Measurements from ENCODE around the gene ADGRG6.

The ADGRG6 gene

DNA sequence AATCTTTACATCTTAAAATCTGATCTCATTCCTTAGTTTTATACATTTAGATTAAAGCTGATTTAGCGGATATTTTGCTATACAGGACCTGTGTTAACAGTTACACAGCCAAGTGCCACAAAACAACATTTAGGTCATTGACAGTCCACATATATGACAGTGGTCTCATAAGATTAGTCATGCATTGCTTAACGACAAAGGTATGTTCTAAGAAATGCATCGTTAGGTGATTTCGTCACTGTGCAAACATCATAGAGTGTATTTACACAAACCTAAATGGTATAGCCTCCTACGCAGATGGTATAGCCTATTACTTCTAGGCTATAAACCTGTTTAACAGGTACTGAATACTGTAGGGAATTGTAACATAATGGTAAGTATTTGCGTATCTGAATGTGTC is 21.6 kb downstream of the ADGRG6 start:
- Mint-ChIP-seq H3K9me3 (no peaks in the 10 kb centered on the region), H3K4me3 (no peak overlapping the region), H3K4me1 (no peaks in the 10 kb centered on the region), H3K27me3 (peaks cover 9% of the 10 kb centered on the region), H3K27ac (no peak overlapping the region), H3K36me3 (no peaks in the 10 kb centered on the region)
- no peak for ATAC-seq

DNA sequence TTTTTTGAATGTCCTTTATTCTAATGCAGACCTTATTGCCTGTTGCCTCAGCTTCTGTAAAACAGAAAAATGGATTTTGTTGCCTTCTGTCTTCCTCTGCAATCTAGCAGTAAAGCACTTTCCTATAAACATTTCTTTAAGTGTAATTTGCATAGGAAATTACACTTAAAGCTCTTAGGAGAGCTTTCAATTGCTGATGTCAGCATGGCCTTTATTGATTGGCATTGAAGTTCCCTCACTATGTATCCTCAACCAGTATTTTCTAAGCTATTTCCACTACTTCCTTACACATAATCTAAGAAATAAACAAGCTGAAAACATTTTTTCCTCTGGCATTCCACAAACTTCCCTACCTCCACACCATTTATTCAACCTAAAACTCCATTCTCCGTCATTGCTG is 22.3 kb downstream of the ADGRG6 start:
- H3K36me3 Mint-ChIP-seq, result no peaks in the 10 kb centered on the region
- no peak for ATAC-seq
- H3K4me1 Mint-ChIP-seq, result no peaks in the 10 kb centered on the region
- peaks cover 9% of the 10 kb centered on the region for H3K27me3 Mint-ChIP-seq
- H3K9me3 Mint-ChIP-seq, result no peaks in the 10 kb centered on the region
- no peak overlapping the region for H3K27ac Mint-ChIP-seq
- H3K4me3 Mint-ChIP-seq, result no peak overlapping the region

DNA sequence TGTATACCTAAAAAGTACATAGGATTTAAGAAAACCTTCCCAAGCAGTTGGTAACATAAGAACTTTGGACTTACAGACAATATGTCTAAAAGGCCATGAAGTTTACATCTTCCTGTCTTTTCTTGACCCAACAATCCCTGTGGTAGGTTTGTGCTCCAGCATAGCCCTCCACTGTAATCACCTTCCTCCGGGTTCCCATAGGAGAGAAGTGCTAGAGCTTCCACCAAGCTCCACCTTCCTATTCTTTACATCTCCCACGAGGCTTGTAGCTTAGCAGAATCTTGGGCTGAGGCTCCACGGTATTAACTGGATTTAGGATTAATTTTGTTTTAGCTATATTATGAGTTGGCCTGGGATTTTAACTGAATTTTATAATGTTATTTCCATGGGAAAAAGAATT is 23.3 kb downstream of the ADGRG6 start:
- no peak overlapping the region for H3K4me3 Mint-ChIP-seq
- H3K36me3 Mint-ChIP-seq, result no peaks in the 10 kb centered on the region
- H3K4me1 Mint-ChIP-seq, result no peaks in the 10 kb centered on the region
- no peak for ATAC-seq
- no peaks in the 10 kb centered on the region for H3K9me3 Mint-ChIP-seq
- H3K27ac Mint-ChIP-seq, result no peak overlapping the region
- peaks cover 9% of the 10 kb centered on the region for H3K27me3 Mint-ChIP-seq

DNA sequence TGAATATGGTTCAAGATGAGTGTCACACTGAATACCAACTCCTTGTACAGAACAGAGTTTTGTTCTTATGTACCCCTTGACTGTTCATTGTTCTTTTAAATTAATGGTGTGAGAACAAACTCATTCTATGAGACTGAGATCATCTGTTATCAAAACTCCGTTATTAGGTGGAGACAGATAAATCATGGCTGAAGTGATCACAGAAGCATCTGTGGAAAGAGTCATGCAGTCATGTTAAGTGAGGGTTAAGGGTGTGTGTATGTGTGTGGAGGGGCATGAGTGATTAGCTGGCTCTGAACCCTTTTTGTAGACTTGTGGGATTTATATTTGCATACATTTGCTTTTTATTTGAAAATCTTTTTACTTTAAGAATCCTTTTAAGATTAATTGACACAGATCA is 24.7 kb downstream of the ADGRG6 start:
- H3K36me3 Mint-ChIP-seq, result no peaks in the 10 kb centered on the region

DNA sequence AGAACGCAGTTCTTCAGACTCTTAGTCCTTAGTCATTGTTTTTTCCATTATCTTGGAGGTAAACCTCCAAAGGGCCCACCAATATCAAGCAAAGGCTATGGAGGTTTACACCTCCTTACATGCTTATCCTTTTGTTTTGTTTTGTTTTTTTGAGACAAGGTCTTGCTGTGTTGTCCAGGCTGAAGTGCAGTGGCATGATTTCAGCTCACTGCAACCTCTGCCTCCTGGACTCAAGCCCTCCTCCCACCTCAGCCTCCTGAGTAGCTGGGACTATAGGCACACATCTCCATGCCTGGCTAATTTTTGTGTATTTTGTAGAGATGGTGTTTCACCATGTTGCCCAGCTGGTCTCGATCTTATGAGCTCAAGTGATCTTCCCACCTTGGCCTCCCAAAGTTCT is 26.3 kb downstream of the ADGRG6 start:
- no peaks in the 10 kb centered on the region for H3K4me1 Mint-ChIP-seq
- ATAC-seq, result no peak
- H3K36me3 Mint-ChIP-seq, result no peaks in the 10 kb centered on the region
- peaks cover 9% of the 10 kb centered on the region for H3K27me3 Mint-ChIP-seq
- no peaks in the 10 kb centered on the region for H3K9me3 Mint-ChIP-seq
- no peak overlapping the region for H3K27ac Mint-ChIP-seq
- H3K4me3 Mint-ChIP-seq, result no peak overlapping the region

More for the DNA sequence above, 24.7 kb downstream of the ADGRG6 start:
- Mint-ChIP-seq H3K27ac (no peak overlapping the region), H3K9me3 (no peaks in the 10 kb centered on the region), H3K27me3 (peaks cover 9% of the 10 kb centered on the region), H3K4me1 (no peaks in the 10 kb centered on the region), H3K4me3 (no peak overlapping the region)
- ATAC-seq, result no peak

DNA sequence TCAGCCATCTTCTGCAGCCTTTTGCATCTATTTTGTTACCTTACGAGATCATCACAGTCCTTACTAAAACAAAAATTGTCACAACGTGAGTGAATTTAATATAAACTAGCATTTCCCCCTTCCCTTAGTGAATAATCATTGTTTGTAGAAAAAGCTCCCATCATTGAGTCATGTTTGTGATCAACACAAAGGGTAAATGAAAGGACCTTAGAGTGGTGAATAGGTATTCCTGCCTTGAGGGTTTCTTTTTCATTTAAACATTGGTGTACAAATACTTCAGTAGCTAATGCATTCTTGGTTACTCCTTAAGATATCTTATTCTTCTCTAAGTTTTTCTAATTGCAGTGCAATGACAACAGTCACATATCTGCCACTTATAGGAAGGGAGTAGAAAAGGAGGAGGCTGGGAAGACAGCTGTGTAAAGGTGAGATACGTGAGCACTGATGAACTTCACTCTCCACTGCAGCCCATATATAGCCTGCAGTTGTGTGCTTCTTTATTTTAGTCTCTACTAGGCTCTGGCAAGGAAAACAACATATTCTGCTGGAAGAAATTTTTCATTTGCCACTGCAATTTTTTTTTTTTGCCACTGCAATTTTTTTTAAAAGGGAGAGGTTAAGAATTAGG is 27.8 kb downstream of the ADGRG6 start:
- Mint-ChIP-seq H3K9me3 (no peaks in the 10 kb centered on the region), H3K36me3 (no peaks in the 10 kb centered on the region), H3K4me3 (no peak overlapping the region), H3K4me1 (no peaks in the 10 kb centered on the region), H3K27ac (no peak overlapping the region), H3K27me3 (peaks cover 9% of the 10 kb centered on the region)
- no peak for ATAC-seq

DNA sequence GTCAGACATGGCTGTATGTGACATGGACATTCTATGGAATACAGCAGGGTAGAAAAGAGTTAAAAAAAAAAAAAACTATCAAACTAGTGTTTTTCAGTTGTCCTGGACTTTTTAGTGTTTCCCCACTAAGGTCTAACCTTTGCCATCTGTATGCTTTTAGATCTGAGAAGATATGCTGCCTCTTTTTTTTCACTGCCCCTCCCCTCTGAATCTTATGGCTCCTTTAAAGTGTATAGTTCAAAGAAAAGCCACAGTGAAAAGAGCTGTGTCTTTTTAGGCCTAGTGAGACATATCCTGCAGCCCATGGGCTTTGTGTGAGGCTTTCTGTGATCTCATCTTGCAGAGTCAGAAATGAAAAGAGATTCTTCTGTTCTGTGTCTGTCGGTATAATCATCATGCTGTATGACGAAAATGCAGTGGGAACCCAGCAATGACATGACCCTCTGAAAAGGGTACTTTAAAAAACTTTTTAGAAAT is 29.3 kb downstream of the ADGRG6 start:
- no peaks in the 10 kb centered on the region for H3K4me1 Mint-ChIP-seq
- no peaks in the 10 kb centered on the region for H3K9me3 Mint-ChIP-seq
- H3K4me3 Mint-ChIP-seq, result no peak overlapping the region
- no peaks in the 10 kb centered on the region for H3K36me3 Mint-ChIP-seq
- H3K27ac Mint-ChIP-seq, result no peak overlapping the region
- peaks cover 9% of the 10 kb centered on the region for H3K27me3 Mint-ChIP-seq
- no peak for ATAC-seq

DNA sequence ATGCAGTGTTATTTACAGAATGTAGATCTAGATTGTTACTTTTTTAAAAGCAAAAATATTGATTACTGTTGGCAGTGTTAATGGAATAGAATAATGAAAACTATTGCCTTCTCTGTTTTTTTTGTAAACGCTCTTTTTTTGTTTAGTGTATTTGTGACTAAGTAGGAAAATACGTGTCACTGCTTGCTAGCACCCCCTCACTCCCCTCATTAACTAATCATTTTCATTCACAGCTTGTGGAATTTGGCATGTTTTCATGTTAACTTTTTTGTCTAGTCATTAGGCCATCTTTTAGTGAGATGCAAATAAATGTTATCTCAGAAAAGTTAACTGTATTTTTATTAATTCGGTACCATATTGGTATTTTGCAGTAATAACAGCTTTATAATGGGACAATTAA is 29.8 kb downstream of the ADGRG6 start:
- Mint-ChIP-seq H3K4me3 (no peak overlapping the region), H3K36me3 (no peaks in the 10 kb centered on the region), H3K27me3 (peaks cover 9% of the 10 kb centered on the region), H3K27ac (no peak overlapping the region), H3K9me3 (no peaks in the 10 kb centered on the region), H3K4me1 (no peaks in the 10 kb centered on the region)
- ATAC-seq, result no peak

DNA sequence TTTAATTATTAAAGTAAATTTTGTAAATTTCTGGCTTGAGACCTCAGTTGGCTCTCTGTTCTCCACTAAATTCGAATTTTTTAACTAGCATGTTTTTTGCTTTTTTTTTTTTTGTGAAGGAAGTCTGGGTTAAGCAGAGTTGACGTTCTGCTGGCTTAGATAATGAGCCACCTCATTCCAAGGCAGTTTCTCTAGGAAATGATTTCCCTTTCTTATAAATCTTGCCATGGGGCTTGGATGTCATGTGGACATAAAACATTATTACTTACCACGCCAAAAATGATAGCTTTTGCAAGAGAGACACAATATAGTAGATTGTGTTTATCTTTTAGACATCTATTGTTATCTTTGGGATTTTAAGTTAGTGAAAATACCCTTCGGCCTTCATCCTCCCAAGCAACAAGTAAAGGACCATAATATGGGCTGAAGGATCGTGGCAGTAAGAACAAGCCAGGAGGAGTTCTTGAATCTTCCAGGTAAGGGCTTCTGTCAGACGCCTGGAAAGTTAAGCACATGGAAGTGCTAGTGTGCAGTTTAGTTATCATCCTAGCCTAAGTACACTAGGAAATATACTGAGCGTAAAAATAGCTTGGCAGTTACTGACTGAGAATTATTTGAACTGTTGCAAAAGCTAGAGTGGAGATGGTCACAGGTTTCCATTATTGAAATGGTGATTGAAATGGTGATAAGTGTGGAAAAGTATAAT is 30.7 kb downstream of the ADGRG6 start:
- no peaks in the 10 kb centered on the region for H3K36me3 Mint-ChIP-seq
- no peaks in the 10 kb centered on the region for H3K4me1 Mint-ChIP-seq
- H3K27ac Mint-ChIP-seq, result no peak overlapping the region
- peaks cover 5% of the 10 kb centered on the region for H3K27me3 Mint-ChIP-seq
- no peak overlapping the region for H3K4me3 Mint-ChIP-seq
- no peaks in the 10 kb centered on the region for H3K9me3 Mint-ChIP-seq
- no peak for ATAC-seq

DNA sequence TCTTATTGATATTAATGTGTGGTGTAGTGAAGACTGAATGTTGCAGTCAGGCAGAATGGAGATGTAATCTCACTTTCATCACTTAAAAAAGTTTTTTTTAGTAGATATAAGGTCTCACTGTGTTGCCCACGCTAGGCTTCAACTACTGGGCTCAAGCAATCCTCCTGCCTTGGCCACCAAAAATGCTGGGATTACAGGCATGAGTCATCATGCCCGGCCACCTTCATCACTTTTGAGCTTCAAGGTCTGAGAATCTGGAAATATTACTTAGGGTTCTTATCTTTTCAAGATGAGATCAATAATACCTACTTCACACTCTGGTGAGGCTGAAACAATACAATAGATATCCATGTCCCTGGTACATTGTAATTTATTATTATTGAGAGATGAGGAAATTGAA is 31.6 kb downstream of the ADGRG6 start:
- no peaks in the 10 kb centered on the region for H3K36me3 Mint-ChIP-seq
- no peaks in the 10 kb centered on the region for H3K4me1 Mint-ChIP-seq
- no peak overlapping the region for H3K4me3 Mint-ChIP-seq
- H3K9me3 Mint-ChIP-seq, result no peaks in the 10 kb centered on the region
- no peak overlapping the region for H3K27ac Mint-ChIP-seq
- H3K27me3 Mint-ChIP-seq, result no peaks in the 10 kb centered on the region
- ATAC-seq, result no peak

DNA sequence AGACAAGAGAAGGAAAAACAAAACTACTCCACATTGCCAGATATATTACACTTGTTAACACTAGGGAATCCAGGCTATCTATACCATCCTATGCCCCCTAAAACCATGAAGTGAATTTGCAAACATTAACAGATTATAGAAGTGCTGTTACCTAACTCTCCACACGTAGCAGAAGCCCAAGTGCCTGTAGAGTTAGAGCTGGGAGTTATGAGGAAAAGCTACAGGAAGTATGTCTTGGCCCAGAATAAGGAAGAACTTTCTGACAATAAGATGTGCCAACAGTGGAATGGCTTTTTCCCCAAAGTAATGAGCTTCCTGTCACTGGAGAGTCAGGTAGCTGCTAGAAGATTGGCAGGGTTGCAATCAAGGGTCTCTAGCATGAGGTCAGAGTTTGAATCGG is 32.5 kb downstream of the ADGRG6 start:
- Mint-ChIP-seq H3K4me3 (no peak overlapping the region), H3K27ac (no peak overlapping the region), H3K4me1 (no peaks in the 10 kb centered on the region), H3K9me3 (no peaks in the 10 kb centered on the region), H3K36me3 (no peaks in the 10 kb centered on the region), H3K27me3 (no peaks in the 10 kb centered on the region)
- no peak for ATAC-seq

DNA sequence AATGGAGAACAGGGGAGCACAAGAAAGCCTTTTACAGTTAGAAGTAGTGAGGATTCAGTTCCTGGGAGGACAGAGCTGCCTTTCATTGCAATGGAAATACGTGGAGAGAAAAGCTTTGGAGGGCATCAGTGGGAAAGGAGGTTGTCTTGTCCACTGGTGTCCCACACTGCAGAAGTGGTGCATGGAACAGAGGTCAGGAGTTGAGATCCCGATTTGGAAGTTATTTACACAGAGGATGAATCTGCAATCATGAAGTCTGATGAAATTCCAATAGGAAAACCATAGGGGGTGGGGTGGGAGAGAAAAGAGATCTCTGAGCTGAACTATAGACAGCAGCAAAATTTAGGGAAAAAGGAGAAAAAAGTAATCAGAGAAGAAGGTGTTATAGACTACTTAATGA is 33.6 kb downstream of the ADGRG6 start:
- Mint-ChIP-seq H3K9me3 (no peaks in the 10 kb centered on the region), H3K27ac (no peak overlapping the region), H3K36me3 (no peaks in the 10 kb centered on the region), H3K27me3 (no peaks in the 10 kb centered on the region), H3K4me3 (no peak overlapping the region), H3K4me1 (no peaks in the 10 kb centered on the region)
- ATAC-seq, result no peak

DNA sequence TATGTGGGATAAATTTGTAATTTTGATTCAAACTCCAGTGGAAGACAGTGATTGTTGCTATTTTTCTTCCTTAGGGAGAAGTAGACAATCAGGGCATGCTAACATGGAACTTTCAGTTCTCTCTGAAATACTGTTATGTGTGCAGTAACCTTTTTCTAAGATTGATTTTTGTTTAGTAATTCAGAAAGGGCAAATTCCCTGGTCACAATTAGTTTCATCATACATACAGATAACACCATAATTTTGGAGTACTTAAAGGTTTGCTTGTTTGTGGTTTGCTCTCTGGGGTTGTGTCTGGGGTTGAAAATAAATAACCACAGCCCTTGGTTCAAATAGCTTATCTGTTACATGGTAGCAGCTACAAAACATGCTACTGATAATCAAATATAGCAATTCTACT is 34.4 kb downstream of the ADGRG6 start:
- no peak overlapping the region for H3K4me3 Mint-ChIP-seq
- H3K27ac Mint-ChIP-seq, result no peak overlapping the region
- no peaks in the 10 kb centered on the region for H3K4me1 Mint-ChIP-seq
- no peaks in the 10 kb centered on the region for H3K36me3 Mint-ChIP-seq
- no peaks in the 10 kb centered on the region for H3K9me3 Mint-ChIP-seq
- no peak for ATAC-seq
- no peaks in the 10 kb centered on the region for H3K27me3 Mint-ChIP-seq

DNA sequence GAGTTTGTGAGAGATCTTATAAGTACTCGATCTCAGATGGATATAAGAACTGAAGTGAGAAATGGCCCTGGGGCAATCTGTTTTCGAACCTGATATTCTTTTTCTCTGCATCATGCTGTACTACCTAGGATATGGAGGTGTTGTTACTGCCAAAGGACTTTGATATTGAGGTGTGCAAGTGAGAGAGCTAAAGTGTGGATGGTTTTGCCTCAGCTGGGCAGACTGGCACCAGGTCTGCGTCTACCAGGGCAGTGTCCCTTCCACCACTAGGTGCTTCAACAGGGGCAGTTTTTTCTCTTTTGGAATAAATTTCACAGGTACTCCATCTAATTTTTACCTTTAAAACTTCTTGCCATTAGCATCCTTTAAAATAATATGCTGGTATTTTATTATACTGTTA is 35.0 kb downstream of the ADGRG6 start:
- Mint-ChIP-seq H3K27ac (no peak overlapping the region), H3K4me1 (no peaks in the 10 kb centered on the region), H3K36me3 (no peaks in the 10 kb centered on the region), H3K27me3 (no peaks in the 10 kb centered on the region), H3K4me3 (no peak overlapping the region), H3K9me3 (no peaks in the 10 kb centered on the region)
- no peak for ATAC-seq

DNA sequence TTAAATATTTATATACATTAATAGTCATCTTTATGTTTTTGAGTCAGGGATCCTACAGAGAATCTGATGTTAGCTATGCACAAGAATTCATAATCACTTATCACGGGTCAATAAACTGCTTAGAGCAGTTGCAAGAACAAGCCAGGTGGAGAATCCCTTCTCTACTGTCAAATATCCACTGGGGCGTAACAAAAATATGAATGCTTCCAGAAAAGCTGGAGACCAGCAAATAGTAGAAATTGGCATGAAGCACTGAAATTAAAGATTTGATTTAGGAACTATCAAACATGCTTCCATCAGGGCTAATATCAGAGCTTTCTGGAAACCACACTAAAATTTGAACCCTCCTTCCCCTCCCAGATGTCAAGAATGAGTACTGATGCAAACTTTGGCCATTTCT is 37.3 kb downstream of the ADGRG6 start:
- Mint-ChIP-seq H3K9me3 (no peaks in the 10 kb centered on the region), H3K27me3 (no peaks in the 10 kb centered on the region), H3K4me3 (no peak overlapping the region), H3K36me3 (no peaks in the 10 kb centered on the region), H3K27ac (no peak overlapping the region), H3K4me1 (no peaks in the 10 kb centered on the region)
- no peak for ATAC-seq

DNA sequence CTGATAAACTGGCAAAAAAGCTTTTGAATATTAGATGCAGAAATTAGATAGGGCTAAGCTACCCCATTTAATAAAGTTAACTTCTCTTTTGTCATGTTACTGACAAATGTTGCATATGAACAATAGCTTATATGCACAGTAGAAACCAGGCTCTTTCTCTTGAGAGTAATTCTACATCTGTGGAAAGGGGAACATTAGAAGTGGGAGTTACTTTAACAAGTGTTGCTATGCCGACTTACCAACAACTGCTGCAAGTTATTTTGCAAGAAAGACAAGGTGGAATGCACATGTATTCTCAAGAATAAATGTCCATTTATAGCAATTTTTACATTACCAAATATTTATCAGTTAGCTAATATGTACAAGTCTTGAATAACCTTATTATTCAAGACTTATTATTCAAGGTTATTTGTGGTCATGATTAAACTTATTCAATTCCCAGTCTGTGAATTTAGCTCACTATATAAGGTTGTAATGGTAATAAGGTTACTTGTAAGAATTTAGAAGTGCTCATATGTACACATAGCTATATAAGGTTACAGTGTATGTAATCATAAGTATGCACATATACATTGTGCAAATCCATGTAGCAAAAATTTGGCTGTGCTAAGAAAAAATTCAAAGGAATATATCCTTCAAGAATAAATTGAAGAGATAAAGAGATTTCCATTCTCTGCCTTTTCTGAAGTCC is 38.3 kb downstream of the ADGRG6 start:
- Mint-ChIP-seq H3K27ac (no peak overlapping the region), H3K27me3 (no peaks in the 10 kb centered on the region), H3K36me3 (no peaks in the 10 kb centered on the region), H3K4me1 (no peaks in the 10 kb centered on the region), H3K9me3 (no peaks in the 10 kb centered on the region), H3K4me3 (no peak overlapping the region)
- ATAC-seq, result no peak
